Kidney (tissue), 14 donors: ENCODE data around the gene CENPVL3. TPM values are rescaled to one million over a fixed set of nuclear protein-coding genes. Genes with fewer than 3 reads are reported as not detected.

Experiments
- DNase-seq, 5 donors: peaks; one replicate each; pipeline ENCODE4 v3.0.0-alpha.2; 2013 to 2020
- FAIRE-seq: peaks from 2 replicates; lab custom pipeline; 2012; peaks lifted over from hg19 to GRCh38; lab: Jason Lieb, UNC
- H3K27ac ChIP-seq, 2 donors: one replicate each; pipeline ENCODE4 v1.7.0; 2013; ENCODE audit warnings: low read depth in 2 of 2, low read length in 2 of 2, inconsistent platforms in 1 of 2
- H3K27me3 ChIP-seq: one replicate; pipeline ENCODE4 v1.7.1; 2013; ENCODE audit warnings: low read length, inconsistent platforms; ENCODE audit not compliant: control insufficient read depth, insufficient read depth
- H3K36me3 ChIP-seq, 3 donors: one replicate each; pipeline versions ENCODE4 v1.7.0 to v1.7.1; 2013; ENCODE audit warnings: low read length in 3 of 3, control low read depth in 1 of 3, inconsistent platforms in 1 of 3; ENCODE audit not compliant: insufficient read depth in 3 of 3, control insufficient read depth in 2 of 3
- H3K4me1 ChIP-seq, 3 donors: one replicate each; pipeline versions ENCODE4 v1.7.0 to v1.7.1; 2013; ENCODE audit warnings: low read length in 3 of 3, inconsistent platforms in 1 of 3, low read depth in 1 of 3; ENCODE audit not compliant: control insufficient read depth in 2 of 3, insufficient read depth in 2 of 3
- H3K4me3 ChIP-seq, 3 donors: one replicate each; pipeline versions ENCODE4 v1.7.0 to v1.8.1; 2013; ENCODE audit warnings: low read length in 3 of 3, control low read depth in 1 of 3, inconsistent platforms in 1 of 3
- H3K9ac ChIP-seq, 3 donors: one replicate each; pipeline versions ENCODE4 v1.7.0 to v1.7.1; 2013; ENCODE audit warnings: low read length in 3 of 3, control low read depth in 1 of 3, inconsistent platforms in 1 of 3
- H3K9me3 ChIP-seq, 3 donors: one replicate each; pipeline versions ENCODE4 v1.7.0 to v1.7.1; 2013; ENCODE audit warnings: low read length in 3 of 3, control low read depth in 1 of 3, inconsistent platforms in 1 of 3; ENCODE audit not compliant: control insufficient read depth in 2 of 3, insufficient read depth in 1 of 3
- intact Hi-C: fragments of 100-400 bp; cut with DNase I; formaldehyde crosslinking; loops from one replicate; pipeline ENCODE4 v1.11.1; 2022
- polyA plus RNA-seq: library from polyadenylated mRNA; stranded (reverse); fragments of 350-450 nt; fragmentation: Illumina TruSeq; extraction: RNeasy Lipid Tissue Mini Kit (QIAGEN cat#74804); gene quantifications from one replicate; pipeline ENCODE4 v1.2.3, GENCODE V29; 2014; ENCODE audit warnings: low read depth, low replicate concordance; ENCODE audit not compliant: insufficient read depth
- total RNA-seq: library from RNA; stranded (reverse); fragmentation: NEBNext Ultra II Directional; extraction: Animal tissue kit (Norgen Biotek cat#: 25700); gene quantifications from one replicate; pipeline ENCODE4 v1.2.1, GENCODE V29; 2021
- TF ChIP-seq, protein P1 (sequence below): IDR thresholded peaks from 3 replicates; pipeline ENCODE4 v1.5.1; 2012; ENCODE audit warnings: mild to moderate bottlenecking, moderate library complexity, borderline replicate concordance; ENCODE audit not compliant: insufficient read depth; ENCODE audit errors: extremely low read depth
- donor health status: control.
- donor health status: control.
- donor health status: control.
- donor health status: control.
- donor health status: control.
- donor health status: DM: yes; HTN: yes; CAD: no.
- donor health status: Normal renal cell carcinoma (clear cell type).

CENPVL3 gene
- total and polyA plus RNA-seq, 2 donors from 2014 or later = not detected

DNA sequence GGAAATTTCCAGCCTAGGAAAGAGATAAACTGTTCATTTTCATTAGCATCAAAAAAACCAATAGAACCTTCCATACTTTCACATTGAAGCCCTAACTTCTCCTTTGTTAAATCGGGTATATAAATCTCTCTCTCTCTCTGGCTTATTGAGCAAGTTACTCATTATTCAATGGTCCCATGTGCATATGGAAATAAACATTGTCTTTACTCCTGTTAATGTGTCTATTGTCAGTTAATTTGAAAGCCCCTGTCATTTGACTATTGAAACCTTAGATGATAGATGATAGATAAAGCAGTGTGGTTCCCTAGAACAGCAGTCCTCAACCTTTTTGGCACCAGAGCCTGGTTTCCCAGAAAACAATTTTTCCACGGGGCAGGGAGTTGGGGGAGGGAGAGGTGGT is 46.8 kb downstream of the CENPVL3 start:
- no peak overlapping the region for H3K27ac ChIP-seq
- no peaks in the 10 kb centered on the region for H3K36me3 ChIP-seq
- H3K27me3 ChIP-seq = no peaks in the 10 kb centered on the region
- FAIRE-seq (no peak), DNase-seq (no peak)
- no peaks in the 10 kb centered on the region for H3K9me3 ChIP-seq
- H3K4me3 ChIP-seq = no peak overlapping the region
- TF ChIP-seq, protein P1, sequence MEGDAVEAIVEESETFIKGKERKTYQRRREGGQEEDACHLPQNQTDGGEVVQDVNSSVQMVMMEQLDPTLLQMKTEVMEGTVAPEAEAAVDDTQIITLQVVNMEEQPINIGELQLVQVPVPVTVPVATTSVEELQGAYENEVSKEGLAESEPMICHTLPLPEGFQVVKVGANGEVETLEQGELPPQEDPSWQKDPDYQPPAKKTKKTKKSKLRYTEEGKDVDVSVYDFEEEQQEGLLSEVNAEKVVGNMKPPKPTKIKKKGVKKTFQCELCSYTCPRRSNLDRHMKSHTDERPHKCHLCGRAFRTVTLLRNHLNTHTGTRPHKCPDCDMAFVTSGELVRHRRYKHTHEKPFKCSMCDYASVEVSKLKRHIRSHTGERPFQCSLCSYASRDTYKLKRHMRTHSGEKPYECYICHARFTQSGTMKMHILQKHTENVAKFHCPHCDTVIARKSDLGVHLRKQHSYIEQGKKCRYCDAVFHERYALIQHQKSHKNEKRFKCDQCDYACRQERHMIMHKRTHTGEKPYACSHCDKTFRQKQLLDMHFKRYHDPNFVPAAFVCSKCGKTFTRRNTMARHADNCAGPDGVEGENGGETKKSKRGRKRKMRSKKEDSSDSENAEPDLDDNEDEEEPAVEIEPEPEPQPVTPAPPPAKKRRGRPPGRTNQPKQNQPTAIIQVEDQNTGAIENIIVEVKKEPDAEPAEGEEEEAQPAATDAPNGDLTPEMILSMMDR = no peak
- no peak overlapping the region for H3K9ac ChIP-seq
- no peaks in the 10 kb centered on the region for H3K4me1 ChIP-seq
- intact Hi-C loops = no loop called here

GRCh38 chrX:51569561-51569960 is 49.2 kb downstream of the CENPVL3 start:
- TF ChIP-seq, protein P1 = no peak
- intact Hi-C loops = no loop called here
- no peak overlapping the region for H3K4me3 ChIP-seq
- H3K27me3 ChIP-seq = no peaks in the 10 kb centered on the region
- H3K4me1 ChIP-seq = no peaks in the 10 kb centered on the region
- H3K36me3 ChIP-seq = no peaks in the 10 kb centered on the region
- no peak overlapping the region for H3K27ac ChIP-seq
- FAIRE-seq = no peak
- H3K9me3 ChIP-seq = no peaks in the 10 kb centered on the region
- H3K9ac ChIP-seq = no peak overlapping the region
- no peak for DNase-seq

DNA sequence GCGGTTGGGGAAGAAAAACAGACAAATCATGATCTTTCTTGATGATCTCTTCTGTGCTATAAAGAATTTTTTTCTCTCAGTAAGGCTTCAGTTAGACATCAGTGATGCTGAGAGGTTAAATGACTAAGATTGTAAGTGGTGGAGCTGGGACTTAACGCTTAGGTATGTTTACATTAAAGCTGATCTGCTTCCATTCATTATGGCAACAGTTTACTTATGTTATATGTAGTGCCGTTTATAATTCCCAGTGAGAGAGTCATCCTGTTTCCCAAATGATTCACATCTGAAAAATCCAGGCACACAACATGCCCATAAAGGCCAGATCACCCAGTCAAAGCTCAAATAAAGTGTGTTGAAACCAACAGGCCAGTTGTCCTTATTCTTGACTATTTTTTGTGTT is 50.1 kb downstream of the CENPVL3 start:
- Histone ChIP-seq H3K4me3 (no peak overlapping the region), H3K4me1 (no peaks in the 10 kb centered on the region), H3K27ac (no peak overlapping the region), H3K9ac (no peak overlapping the region), H3K27me3 (no peaks in the 10 kb centered on the region), H3K36me3 (no peaks in the 10 kb centered on the region), H3K9me3 (no peaks in the 10 kb centered on the region)
- FAIRE-seq (no peak), DNase-seq (no peak)
- intact Hi-C loops = no loop called here
- TF ChIP-seq, protein P1 = no peak

Other genes starting within 250 kb of the CENPVL3 start
- gene NUDT11, start 122.3 kb downstream of the CENPVL3 start, total RNA-seq = 0.85 TPM
- 0.82 TPM for gene NUDT11, start 122.3 kb downstream of the CENPVL3 start, polyA plus RNA-seq
- gene CENPVL2, start 63.9 kb upstream of the CENPVL3 start, total RNA-seq = not detected
- gene CENPVL2, start 63.9 kb upstream of the CENPVL3 start, polyA plus RNA-seq = not detected
- gene CENPVL1, start 91.6 kb upstream of the CENPVL3 start, total RNA-seq = not detected
- not detected for gene CENPVL1, start 91.6 kb upstream of the CENPVL3 start, polyA plus RNA-seq
- 10.3 TPM for gene GSPT2, start 124.5 kb upstream of the CENPVL3 start, total RNA-seq
- 8.8 TPM for gene GSPT2, start 124.5 kb upstream of the CENPVL3 start, polyA plus RNA-seq